SK-N-SH treated with all-trans-retinoic acid at 6 μM for 48 hours (cell line): ENCODE measurements around the gene FOLR1.

Experiments
- ATAC-seq: fragments of 200-7000 bp; cut with Tn5 transposase; 3 replicates; pipeline ENCODE4 v1.9.1; 2020; ENCODE audit warnings: mild to moderate bottlenecking, moderate library complexity
- ARNTL ChIP-seq: fragments of 450-650 bp; formaldehyde crosslinking; IDR thresholded peaks from 2 replicates; pipeline ENCODE4 v1.5.0; 2020; ENCODE audit warnings: low read depth, mild to moderate bottlenecking, moderate library complexity, borderline replicate concordance
- BACH2 ChIP-seq: fragments of 250-450 bp; sonication (Bioruptor Pico); IDR thresholded peaks from 2 replicates; pipeline ENCODE4 v1.9.0; 2021; ENCODE audit warnings: mild to moderate bottlenecking, borderline replicate concordance
- CREB5 ChIP-seq: fragments of 250-450 bp; sonication (Bioruptor Pico); IDR thresholded peaks from 2 replicates; pipeline ENCODE4 v1.5.1; 2020; ENCODE audit warnings: low read depth, mild to moderate bottlenecking, moderate library complexity
- CSRNP3 ChIP-seq: fragments of 250-450 bp; sonication (Bioruptor Pico); IDR thresholded peaks from 2 replicates; pipeline ENCODE4 v1.5.1; 2021; ENCODE audit warnings: mild to moderate bottlenecking, moderate library complexity
- GLIS3 ChIP-seq: fragments of 250-450 bp; sonication (Bioruptor Pico); IDR thresholded peaks from 2 replicates; pipeline ENCODE4 v1.5.0; 2020; ENCODE audit warnings: mild to moderate bottlenecking, moderate library complexity
- ISL1 ChIP-seq: fragments of 250-450 bp; sonication (Bioruptor Pico); IDR thresholded peaks from 2 replicates; pipeline ENCODE4 v2.1.2; 2022; ENCODE audit warnings: mild to moderate bottlenecking, moderate library complexity
- PATZ1 ChIP-seq: fragments of 250-450 bp; sonication (Bioruptor Pico); IDR thresholded peaks from 2 replicates; pipeline ENCODE4 v1.8.0; 2020; ENCODE audit warnings: mild to moderate bottlenecking, moderate library complexity, borderline replicate concordance
- POU6F1 ChIP-seq: fragments of 250-450 bp; sonication (Bioruptor Pico); IDR thresholded peaks from 2 replicates; pipeline ENCODE4 v1.8.0; 2021; ENCODE audit warnings: low read depth, mild to moderate bottlenecking, moderate library complexity, borderline replicate concordance
- PPARA ChIP-seq: fragments of 250-450 bp; sonication (Bioruptor Pico); IDR thresholded peaks from 2 replicates; pipeline ENCODE4 v1.5.0; 2020; ENCODE audit warnings: mild to moderate bottlenecking, borderline replicate concordance
- RARB ChIP-seq: fragments of 250-450 bp; sonication (Bioruptor Pico); IDR thresholded peaks from 2 replicates; pipeline ENCODE4 v1.8.0; 2021; ENCODE audit warnings: mild to moderate bottlenecking, moderate library complexity
- SNAI2 ChIP-seq: fragments of 250-450 bp; sonication (Bioruptor Pico); IDR thresholded peaks from 2 replicates; pipeline ENCODE4 v1.5.0; 2020; ENCODE audit warnings: mild to moderate bottlenecking, moderate library complexity
- TCF4 ChIP-seq: fragments of 250-450 bp; sonication (Bioruptor Pico); IDR thresholded peaks from 2 replicates; pipeline ENCODE4 v1.8.0; 2021; ENCODE audit warnings: mild to moderate bottlenecking, moderate library complexity, borderline replicate concordance
- TOX ChIP-seq: fragments of 250-450 bp; sonication (Bioruptor Pico); IDR thresholded peaks from 2 replicates; pipeline ENCODE4 v1.8.0; 2021; ENCODE audit warnings: mild to moderate bottlenecking, moderate library complexity, borderline replicate concordance
- TSHZ2 ChIP-seq: fragments of 250-450 bp; sonication (Bioruptor Pico); IDR thresholded peaks from 2 replicates; pipeline ENCODE4 v1.5.0; 2020; ENCODE audit warnings: mild to moderate bottlenecking, moderate library complexity
- ZFP3 ChIP-seq: fragments of 250-450 bp; sonication (Bioruptor Pico); IDR thresholded peaks from 2 replicates; pipeline ENCODE4 v1.5.0; 2020; ENCODE audit warnings: mild to moderate bottlenecking, moderate library complexity
- ZFP30 ChIP-seq: fragments of 450-650 bp; formaldehyde crosslinking; IDR thresholded peaks from 2 replicates; pipeline ENCODE4 v1.5.0; 2022; ENCODE audit warnings: mild to moderate bottlenecking, moderate library complexity
- ZNF565 ChIP-seq: fragments of 450-650 bp; formaldehyde crosslinking; conservative IDR thresholded peaks from 2 replicates; pipeline ENCODE4 v1.5.0; 2020; ENCODE audit warnings: low read depth, mild to moderate bottlenecking, moderate library complexity
- ZNF70 ChIP-seq: fragments of 450-650 bp; formaldehyde crosslinking; IDR thresholded peaks from 2 replicates; pipeline ENCODE4 v1.5.0; 2020; ENCODE audit warnings: mild to moderate bottlenecking, moderate library complexity
- ZNF8 ChIP-seq: fragments of 450-650 bp; formaldehyde crosslinking; IDR thresholded peaks from 2 replicates; pipeline ENCODE4 v1.5.0; 2020; ENCODE audit warnings: mild to moderate bottlenecking, moderate library complexity

FOLR1 gene

GRCh38 chr11:72173291-72173690 lies 18.6 kb upstream of the FOLR1 start (continued):
- TF ChIP-seq CREB5 (CRISPR knock-in tag) (no peak), CSRNP3 (no peak), PPARA (CRISPR knock-in tag) (no peak), ZFP30 (no peak)

GRCh38 chr11:72174302-72175070 lies 17.5 kb upstream of the FOLR1 start:
- ATAC-seq, result no peak
- TF ChIP-seq POU6F1 (CRISPR knock-in tag) (no peak), SNAI2 (CRISPR knock-in tag) (no peak), ZNF565 (CRISPR knock-in tag) (no peak), CSRNP3 (no peak)

GRCh38 chr11:72177656-72178055 lies 14.3 kb upstream of the FOLR1 start:
- TF ChIP-seq ZFP30 (no peak), ZNF70 (CRISPR knock-in tag) (no peak), ZFP3 (no peak), BACH2 (CRISPR knock-in tag) (no peak)
- ATAC-seq, result no peak

GRCh38 chr11:72179049-72179803 lies 12.7 kb upstream of the FOLR1 start:
- no peak for ATAC-seq
- no peak for TF ChIP-seq POU6F1 (CRISPR knock-in tag)
- no peak for TF ChIP-seq TOX (CRISPR knock-in tag)
- TF ChIP-seq GLIS3, result no peak
- TF ChIP-seq ARNTL, result no peak
- no peak for TF ChIP-seq PATZ1 (CRISPR knock-in tag)
- no peak for TF ChIP-seq ZFP3
- TF ChIP-seq ZNF70 (CRISPR knock-in tag), result no peak
- no peak for TF ChIP-seq TSHZ2 (CRISPR knock-in tag)
- TF ChIP-seq TCF4 (CRISPR knock-in tag), result no peak
- no peak for TF ChIP-seq ISL1 (CRISPR knock-in tag)
- no peak for TF ChIP-seq ZFP30
- TF ChIP-seq BACH2 (CRISPR knock-in tag), result no peak
- no peak for TF ChIP-seq ZNF8
- TF ChIP-seq ZNF565 (CRISPR knock-in tag), result no peak
- no peak for TF ChIP-seq PPARA (CRISPR knock-in tag)
- TF ChIP-seq RARB (CRISPR knock-in tag), result no peak
